ENCODE measurements around the gene HIGD2B.
"Not testable (repeated sequence)": the region's sequence is repeated elsewhere in the genome, so short reads cannot be mapped to it uniquely, and the experiment has no call there.

- TF ChIP-seq CTCF, POLR2A (IDR thresholded peaks at IDR 0.05): not testable (repeated sequence)
Observed at GRCh38 chr15:72648631-72649253, 37.2 kb downstream of the HIGD2B start.

All from adrenal gland (tissue), 5 donors.